Gastrocnemius medialis (tissue), 4 donors: ENCODE results near the gene OAT. TPM values are rescaled to one million over a fixed set of nuclear protein-coding genes. Genes with fewer than 3 reads are reported as not detected.

Source experiments
- ATAC-seq, 2 donors: fragments of 150-250 bp; one replicate each; pipeline ENCODE4 v1.9.1; 2016
- DNase-seq, 2 donors: peaks; one replicate each; pipeline ENCODE4 v3.0.0-alpha.2; 2019
- H3K27ac ChIP-seq, 4 donors: fragments of 200-600 bp; sonication (generic); 1 replicate in 1 of 4; 2 replicates in 3 of 4; pipeline ENCODE4 v1.5.1; 2016 to 2018; ENCODE audit warnings: mild to moderate bottlenecking in 2 of 4, moderate library complexity in 1 of 4
- H3K27me3 ChIP-seq, 3 donors: fragments of 200-600 bp; sonication (generic) in 2 of 3; 1 replicate in 1 of 3; 2 replicates in 2 of 3; pipeline versions ENCODE4 v1.5.1 to v1.6.0; 2016 to 2019; ENCODE audit warnings: mild to moderate bottlenecking in 1 of 3, moderate library complexity in 1 of 3
- H3K36me3 ChIP-seq, 2 donors: fragments of 200-600 bp; sonication (generic) in 1 of 2; one replicate each; pipeline ENCODE4 v1.5.1; 2017 to 2018
- H3K4me1 ChIP-seq, 2 donors: fragments of 200-600 bp; sonication (generic) in 1 of 2; one replicate each; pipeline ENCODE4 v1.5.1; 2016 to 2017; ENCODE audit warnings: mild to moderate bottlenecking in 2 of 2
- H3K4me3 ChIP-seq, 4 donors: fragments of 200-600 bp; sonication (generic) in 3 of 4; 1 replicate in 1 of 4; 2 replicates in 3 of 4; pipeline ENCODE4 v1.5.1; 2016 to 2019; ENCODE audit warnings: mild to moderate bottlenecking in 2 of 4
- H3K9me3 ChIP-seq, 3 donors: fragments of 200-600 bp; sonication (generic) in 2 of 3; 1 replicate in 1 of 3; 2 replicates in 2 of 3; pipeline ENCODE4 v1.5.1; 2016 to 2019
- CTCF ChIP-seq, 5 experiments: fragments of 450-650 bp in 3 of 5; fragments of 200-600 bp in 2 of 5; sonication (generic) in 2 of 5; IDR thresholded peaks in 4 of 5; conservative IDR thresholded peaks in 1 of 5; 1 replicate in 4 of 5; 2 replicates in 1 of 5; pipeline ENCODE4 v1.5.1; 2016 to 2019; ENCODE audit warnings: antibody characterized with exemption in 5 of 5, mild to moderate bottlenecking in 3 of 5, moderate library complexity in 3 of 5
- POLR2A ChIP-seq, 2 donors: fragments of 450-650 bp; IDR thresholded peaks; one replicate each; pipeline ENCODE4 v1.6.1; 2017; ENCODE audit warnings: antibody characterized with exemption in 2 of 2, mild to moderate bottlenecking in 2 of 2, moderate library complexity in 2 of 2
- in situ Hi-C, 4 donors: fragments of 200-750 bp; cut with MboI; loops; one replicate each; pipeline versions ENCODE4 v1.15.0 to v1.8.0; 2017; ENCODE audit warnings: low sequenced_read_pairs in 4 of 4
- intact Hi-C: fragments of 100-400 bp; cut with DNase I; formaldehyde crosslinking; loops from one replicate; pipeline ENCODE4 v1.15.1; 2023; ENCODE audit warnings: low total_unique reads
- total RNA-seq, 4 donors: library from RNA; depleted of rRNA; stranded (reverse); fragments of >200 nt; gene quantifications; one replicate each; pipeline versions ENCODE4 v1.1.0 to v1.2.3, GENCODE V29; 2016

OAT gene
- 10 to 100 TPM; 20.1 to 97.2 (median 42.6) TPM for total RNA-seq

DNA sequence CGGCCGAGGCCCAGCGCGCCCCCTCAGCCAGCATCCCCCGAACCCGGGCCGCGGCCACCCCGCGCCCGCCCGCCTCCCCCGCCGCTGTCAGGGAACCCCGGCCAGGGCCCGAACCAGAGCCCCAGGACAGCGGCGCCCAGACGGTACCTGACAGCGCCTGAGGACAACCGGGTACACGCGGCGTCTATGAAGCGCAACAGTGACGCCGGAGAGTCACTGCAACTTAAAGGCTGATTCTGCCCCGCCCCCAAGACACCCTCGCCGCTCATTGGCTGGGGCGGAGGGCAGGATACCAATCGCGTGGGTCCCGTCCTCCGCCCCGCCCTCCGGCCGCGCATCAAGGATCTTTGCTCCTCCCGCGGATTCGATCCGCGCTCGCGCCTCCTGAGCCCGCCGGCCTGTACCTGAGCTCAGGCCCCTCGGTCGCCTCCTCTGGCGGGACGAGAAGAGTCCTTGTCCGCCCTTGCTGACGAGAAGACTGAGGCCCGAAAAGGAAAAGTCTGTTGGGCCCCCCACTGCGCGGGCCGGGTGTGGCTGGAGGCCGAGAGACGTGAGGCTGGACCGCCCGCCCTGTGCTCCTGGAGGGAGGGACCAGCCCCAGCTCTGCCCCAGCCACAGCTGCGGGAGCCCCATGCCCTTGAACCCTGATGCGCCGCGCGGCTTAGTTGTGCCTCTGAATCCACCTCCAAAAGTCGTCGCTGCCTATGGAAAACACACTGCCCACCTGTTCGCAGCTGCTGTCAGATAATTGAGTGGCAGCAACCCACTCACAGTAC, at the start of gene OAT:
OAT (minus strand) TSS at position 198 of the 776 bp plus-strand sequence. CDS start 6,752 bp downstream, outside the sequence.
- DNase-seq (peak; percentile 94 to 95), ATAC-seq (peak; percentile 93)
- Histone ChIP-seq H3K36me3 (no peaks in the 10 kb centered on the region), H3K27ac (peak within 1 kb of the TSS; percentile 81 to 95 (median 94)), H3K9me3 (no peaks in the 10 kb centered on the region), H3K4me1 (peaks cover 31 to 42% of the 10 kb centered on the region in 2 donors), H3K4me3 (peak within 1 kb of the TSS; percentile 67 to 86 (median 76)), H3K27me3 (no peaks in the 10 kb centered on the region)
- TF ChIP-seq POLR2A (IDR thresholded peaks at IDR 0.05) (peak; percentile 98 to 99), CTCF (IDR thresholded peaks at IDR 0.05 in 4 of 5, conservative IDR thresholded peaks at IDR 0.05 in 1 of 5) (no peak)
- in situ Hi-C loops (no loop called here), intact Hi-C loops (loop anchor here (2.0 to 10.0 kb wide), 4 partner anchors 103 to 1414 kb away; partner anchors contain the start of genes ACADSB and IKZF5)

GRCh38 chr10:124467165-124467564, 48.4 kb upstream of the OAT start:
- ATAC-seq: no peak
- intact Hi-C loops (no loop called here), in situ Hi-C loops (no loop called here)
- no peaks in the 10 kb centered on the region for H3K4me1 ChIP-seq
- no peaks in the 10 kb centered on the region for H3K27me3 ChIP-seq
- no peak for TF ChIP-seq POLR2A (IDR thresholded peaks at IDR 0.05)
- TF ChIP-seq CTCF (IDR thresholded peaks at IDR 0.05 in 4 of 5, conservative IDR thresholded peaks at IDR 0.05 in 1 of 5): no peak
- no peak for DNase-seq
- H3K9me3 ChIP-seq: no peaks in the 10 kb centered on the region
- no peak overlapping the region for H3K27ac ChIP-seq
- H3K36me3 ChIP-seq: no peaks in the 10 kb centered on the region
- H3K4me3 ChIP-seq: no peak overlapping the region

GRCh38 chr10:124465777-124466488, 47.2 kb upstream of the OAT start:
- no peaks in the 10 kb centered on the region for H3K36me3 ChIP-seq
- no peaks in the 10 kb centered on the region for H3K9me3 ChIP-seq
- no peaks in the 10 kb centered on the region for H3K4me1 ChIP-seq
- in situ Hi-C loops: no loop called here
- TF ChIP-seq CTCF (IDR thresholded peaks at IDR 0.05 in 4 of 5, conservative IDR thresholded peaks at IDR 0.05 in 1 of 5): no peak
- no peak for TF ChIP-seq POLR2A (IDR thresholded peaks at IDR 0.05)
- ATAC-seq (no peak), DNase-seq (no peak)
- H3K27me3 ChIP-seq: no peaks in the 10 kb centered on the region
- intact Hi-C loops: no loop called here
- no peak overlapping the region for H3K27ac ChIP-seq
- no peak overlapping the region for H3K4me3 ChIP-seq

DNA sequence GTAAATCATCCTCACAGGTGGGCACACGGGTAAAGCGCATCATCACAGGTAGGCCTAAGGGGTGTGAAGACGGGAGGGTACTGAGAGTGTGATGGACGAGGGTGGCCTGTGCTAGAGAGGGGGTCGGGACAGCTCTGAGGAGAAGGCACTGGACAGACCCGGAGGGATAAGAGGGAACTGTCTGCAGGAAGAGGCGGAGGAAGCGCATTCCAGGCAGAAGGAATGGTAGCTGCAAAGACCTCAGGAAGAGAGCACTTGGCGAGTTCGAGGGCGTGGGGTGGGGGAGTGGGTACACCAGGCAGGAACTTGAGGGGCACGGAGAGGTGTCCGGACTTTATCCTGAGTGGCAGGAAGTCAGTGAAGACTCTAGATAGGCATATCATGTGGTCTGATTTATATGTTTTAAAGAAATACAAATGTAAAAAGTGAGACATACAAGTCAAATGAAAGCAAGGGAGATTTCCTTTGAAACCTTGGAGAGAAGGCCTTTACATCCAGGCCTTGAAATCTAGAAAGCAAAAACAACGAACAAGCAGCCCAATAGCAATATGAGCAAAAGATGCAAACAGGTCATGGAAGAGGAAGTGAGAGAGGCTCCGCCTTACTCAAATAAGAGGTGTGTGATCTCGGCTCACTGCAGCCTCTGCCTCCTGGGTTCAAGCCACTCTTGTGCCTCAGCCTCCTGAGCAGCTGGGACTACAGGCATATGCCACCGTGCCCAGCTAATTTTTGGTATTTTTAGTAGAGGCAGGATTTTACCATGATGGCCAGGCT, 46.5 kb upstream of the OAT start:
- intact Hi-C loops (no loop called here), in situ Hi-C loops (no loop called here)
- no peak overlapping the region for H3K4me3 ChIP-seq
- H3K27ac ChIP-seq: no peak overlapping the region
- no peaks in the 10 kb centered on the region for H3K27me3 ChIP-seq
- H3K4me1 ChIP-seq: no peaks in the 10 kb centered on the region
- no peak for TF ChIP-seq CTCF (IDR thresholded peaks at IDR 0.05 in 4 of 5, conservative IDR thresholded peaks at IDR 0.05 in 1 of 5)
- no peak for TF ChIP-seq POLR2A (IDR thresholded peaks at IDR 0.05)
- ATAC-seq: no peak
- H3K36me3 ChIP-seq: no peaks in the 10 kb centered on the region
- DNase-seq: no peak
- H3K9me3 ChIP-seq: no peaks in the 10 kb centered on the region
